Measurements from ENCODE around the gene PDXK.

DNA sequence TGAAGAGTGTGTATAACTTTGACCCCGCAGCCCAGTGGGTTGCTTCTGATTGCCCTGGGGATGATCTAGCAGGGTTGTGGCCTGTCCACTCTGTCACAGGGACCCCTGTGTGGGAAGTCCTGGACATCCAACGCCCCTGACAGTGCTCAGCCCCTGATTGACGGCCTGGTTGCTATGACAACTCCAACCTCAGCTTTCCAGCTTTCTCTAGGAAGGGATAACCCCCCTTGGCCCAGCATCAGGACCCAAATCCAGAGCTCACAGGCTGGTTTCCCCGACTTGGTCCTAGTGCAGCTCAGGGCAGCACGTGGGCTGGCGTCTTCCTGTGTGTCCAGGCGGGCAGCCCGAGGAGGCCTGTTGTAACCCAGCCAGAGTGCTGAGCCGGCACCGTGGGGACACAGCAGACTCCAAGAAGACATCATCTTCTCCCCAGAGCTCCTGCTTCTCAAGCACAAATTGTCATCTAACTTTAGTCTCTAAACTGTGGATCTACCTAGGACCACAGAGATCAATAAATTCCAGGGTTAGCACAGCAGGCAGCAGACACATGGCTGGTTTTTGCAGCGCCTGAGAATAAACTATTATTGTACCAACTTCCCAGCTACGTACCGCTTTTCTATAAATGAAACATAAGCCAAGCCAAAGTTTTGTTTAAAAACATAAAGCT is 18.9 kb upstream of the PDXK start:
- TF ChIP-seq, protein P1, sequence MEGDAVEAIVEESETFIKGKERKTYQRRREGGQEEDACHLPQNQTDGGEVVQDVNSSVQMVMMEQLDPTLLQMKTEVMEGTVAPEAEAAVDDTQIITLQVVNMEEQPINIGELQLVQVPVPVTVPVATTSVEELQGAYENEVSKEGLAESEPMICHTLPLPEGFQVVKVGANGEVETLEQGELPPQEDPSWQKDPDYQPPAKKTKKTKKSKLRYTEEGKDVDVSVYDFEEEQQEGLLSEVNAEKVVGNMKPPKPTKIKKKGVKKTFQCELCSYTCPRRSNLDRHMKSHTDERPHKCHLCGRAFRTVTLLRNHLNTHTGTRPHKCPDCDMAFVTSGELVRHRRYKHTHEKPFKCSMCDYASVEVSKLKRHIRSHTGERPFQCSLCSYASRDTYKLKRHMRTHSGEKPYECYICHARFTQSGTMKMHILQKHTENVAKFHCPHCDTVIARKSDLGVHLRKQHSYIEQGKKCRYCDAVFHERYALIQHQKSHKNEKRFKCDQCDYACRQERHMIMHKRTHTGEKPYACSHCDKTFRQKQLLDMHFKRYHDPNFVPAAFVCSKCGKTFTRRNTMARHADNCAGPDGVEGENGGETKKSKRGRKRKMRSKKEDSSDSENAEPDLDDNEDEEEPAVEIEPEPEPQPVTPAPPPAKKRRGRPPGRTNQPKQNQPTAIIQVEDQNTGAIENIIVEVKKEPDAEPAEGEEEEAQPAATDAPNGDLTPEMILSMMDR (IDR thresholded peaks at IDR 0.05), result no peak
- TF ChIP-seq POLR2A (IDR thresholded peaks at IDR 0.05), result no peak

Measured in body of pancreas (tissue), 4 donors.